Common myeloid progenitor, CD34-positive (primary cell): ENCODE results near the gene NNMT.

Source experiments
- CTCF ChIA-PET: fragments of 350-600 bp; sonication (Branson Sonifier 250); formaldehyde crosslinking; loops from one replicate; lab custom pipeline; 2021; ENCODE audit warnings: antibody characterized with exemption; lab: Charles Lee
- POLR2A ChIA-PET: fragments of 350-600 bp; sonication (Branson Sonifier 250); formaldehyde crosslinking; loops from one replicate; lab custom pipeline; 2021; ENCODE audit warnings: antibody characterized with exemption; lab: Charles Lee
- DNase-seq, 3 donors: peaks; one replicate each; pipeline versions ENCODE4 v3.0.0 to v3.0.0-alpha.2; 2013
- H3K27ac ChIP-seq, 2 experiments: 1 replicate in 1 of 2; 2 replicates in 1 of 2; pipeline ENCODE4 v1.7.0; 2013; ENCODE audit warnings: inconsistent platforms in 2 of 2, low read length in 2 of 2, mild to moderate bottlenecking in 2 of 2, low read depth in 1 of 2, moderate library complexity in 1 of 2; ENCODE audit not compliant: severe bottlenecking in 2 of 2, insufficient read depth in 1 of 2, poor library complexity in 1 of 2
- H3K27me3 ChIP-seq, 5 experiments: replicated peaks in 2 of 5; 1 replicate in 3 of 5; 2 replicates in 2 of 5; pipeline versions ENCODE4 v1.6.1 to v1.7.0; 2013; ENCODE audit warnings: low read length in 4 of 5, mild to moderate bottlenecking in 2 of 5, moderate library complexity in 2 of 5, inconsistent platforms in 1 of 5; ENCODE audit not compliant: insufficient read depth in 5 of 5, control insufficient read depth in 4 of 5
- H3K36me3 ChIP-seq, 4 experiments: 1 replicate in 2 of 4; 2 replicates in 2 of 4; pipeline versions ENCODE4 v1.6.1 to v1.7.0; 2013; ENCODE audit warnings: low read length in 3 of 4, control low read depth in 1 of 4, mild to moderate bottlenecking in 1 of 4; ENCODE audit not compliant: control insufficient read depth in 4 of 4, insufficient read depth in 4 of 4
- H3K4me1 ChIP-seq, 4 experiments: 1 replicate in 3 of 4; 2 replicates in 1 of 4; pipeline versions ENCODE4 v1.6.1 to v1.7.1; 2013; ENCODE audit warnings: low read length in 3 of 4, mild to moderate bottlenecking in 3 of 4, control low read depth in 1 of 4, inconsistent platforms in 1 of 4, moderate library complexity in 1 of 4; ENCODE audit not compliant: control insufficient read depth in 4 of 4, insufficient read depth in 4 of 4; ENCODE audit errors: control extremely low read depth in 1 of 4
- H3K4me3 ChIP-seq, 7 experiments: 1 replicate in 4 of 7; 2 replicates in 3 of 7; pipeline versions ENCODE4 v1.5.1 to v1.7.0; 2013; ENCODE audit warnings: mild to moderate bottlenecking in 7 of 7, low read length in 6 of 7, moderate library complexity in 6 of 7, inconsistent platforms in 2 of 7, low read depth in 2 of 7, control low read depth in 1 of 7; ENCODE audit not compliant: insufficient read depth in 4 of 7, control insufficient read depth in 1 of 7; ENCODE audit errors: extremely low read depth in 1 of 7
- H3K9me3 ChIP-seq, 5 experiments: 1 replicate in 4 of 5; 2 replicates in 1 of 5; pipeline versions ENCODE4 v1.6.1 to v1.7.1; 2013; ENCODE audit warnings: low read length in 4 of 5, mild to moderate bottlenecking in 2 of 5, inconsistent platforms in 1 of 5, low read depth in 1 of 5, moderate library complexity in 1 of 5; ENCODE audit not compliant: control insufficient read depth in 4 of 5, insufficient read depth in 2 of 5; ENCODE audit errors: control extremely low read depth in 1 of 5
- WGBS: methylation state at CpG from one replicate; pipeline ENCODE4 v1.1.5; 2013; ENCODE audit not compliant: insufficient coverage; 5-methylcytosine and 5-hydroxymethylcytosine counted together

Gene NNMT

DNA sequence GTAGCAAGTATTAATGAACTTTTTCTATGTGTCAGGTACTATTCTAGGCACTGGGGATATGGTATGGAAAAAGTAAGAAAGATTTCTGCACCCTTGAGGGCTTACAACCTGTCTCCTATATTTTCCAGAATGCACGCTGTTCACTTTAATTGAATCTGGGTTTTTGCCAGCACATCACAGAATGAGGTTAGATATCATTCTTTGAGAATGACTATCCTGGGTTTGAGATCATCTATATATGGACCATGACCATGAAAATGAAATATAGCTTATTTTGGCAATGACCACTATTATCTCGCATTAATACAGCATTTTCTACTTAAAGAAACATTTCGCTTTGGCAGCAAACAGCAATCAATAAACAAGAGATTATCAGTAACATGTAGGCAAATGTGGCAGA, 57.2 kb downstream of the NNMT start:
- POLR2A ChIA-PET, result no interaction called here
- DNase-seq, result no peak
- H3K27ac ChIP-seq, result no peak overlapping the region

GRCh38 chr11:114354076-114354475, 57.9 kb downstream of the NNMT start:
- no peak for DNase-seq
- Histone ChIP-seq H3K4me1 (peaks cover 0 to 5% (median 2%) of the 10 kb centered on the region in 4 experiments), H3K4me3 (no peak overlapping the region), H3K36me3 (no peaks in the 10 kb centered on the region), H3K27me3 (peaks cover 0 to 1% (median 0%) of the 10 kb centered on the region in 5 experiments), H3K9me3 (no peaks in the 10 kb centered on the region), H3K27ac (no peak overlapping the region)
- 93% methylated on average over 3 of the region's 3 CpGs for WGBS
- CTCF ChIA-PET, result no interaction called here
- POLR2A ChIA-PET, result no interaction called here

More for the DNA sequence above, 57.2 kb downstream of the NNMT start:
- peaks cover 0 to 1% (median 0%) of the 10 kb centered on the region in 5 experiments for H3K27me3 ChIP-seq
- H3K9me3 ChIP-seq, result no peaks in the 10 kb centered on the region
- no peaks in the 10 kb centered on the region for H3K36me3 ChIP-seq
- no peak overlapping the region for H3K4me3 ChIP-seq
- WGBS, result 100% methylated on average over 1 of the region's 3 CpGs
- CTCF ChIA-PET, result no interaction called here
- H3K4me1 ChIP-seq, result peaks cover 0 to under 1% (median 0%) of the 10 kb centered on the region in 4 experiments

GRCh38 chr11:114358716-114359115, 62.5 kb downstream of the NNMT start:
- WGBS, result no CpG with 5 or more reads among the region's 1 CpG

DNA sequence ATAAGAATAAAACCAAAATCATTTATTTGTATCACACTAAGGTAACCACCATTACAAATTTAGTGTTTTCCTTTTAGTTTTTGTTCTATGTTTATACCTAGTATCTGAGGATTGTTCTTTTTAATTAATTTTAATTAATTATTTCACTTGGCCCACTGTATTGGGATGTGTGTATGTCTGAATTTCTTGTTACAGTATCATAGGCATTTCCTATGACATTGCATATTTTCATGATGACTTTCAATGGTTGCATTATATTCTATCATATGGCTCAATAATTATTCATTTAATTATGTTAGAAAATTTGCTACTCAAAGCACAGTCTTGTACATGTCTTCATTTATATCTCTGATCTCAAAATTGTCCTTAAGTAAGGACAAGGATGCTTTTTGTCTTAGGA, 63.1 kb downstream of the NNMT start:
- Histone ChIP-seq H3K27ac (no peak overlapping the region), H3K4me3 (no peak overlapping the region), H3K27me3 (peaks cover 0 to 4% (median 0%) of the 10 kb centered on the region in 5 experiments), H3K36me3 (no peaks in the 10 kb centered on the region), H3K4me1 (peaks cover 0 to 5% (median 2%) of the 10 kb centered on the region in 4 experiments), H3K9me3 (no peaks in the 10 kb centered on the region)
- DNase-seq, result no peak
- ChIA-PET CTCF (interaction anchor here (0.8 to 1.0 kb wide), 2 partner anchors 9 to 12 kb away, joined by 3 read pairs; no protein-coding TSS in a partner anchor), POLR2A (interaction anchor here (0.6 kb wide), 1 partner anchor 9 kb away, joined by 4 read pairs; no protein-coding TSS in a partner anchor)

More at GRCh38 chr11:114358716-114359115, 62.5 kb downstream of the NNMT start:
- Histone ChIP-seq H3K36me3 (no peaks in the 10 kb centered on the region), H3K4me1 (peaks cover 0 to 5% (median 2%) of the 10 kb centered on the region in 4 experiments), H3K27ac (no peak overlapping the region), H3K9me3 (no peaks in the 10 kb centered on the region), H3K4me3 (no peak overlapping the region), H3K27me3 (peaks cover 0 to 2% (median 0%) of the 10 kb centered on the region in 5 experiments)
- peak in 2 of 3 donors; percentile 41 to 61 for DNase-seq
- ChIA-PET POLR2A (no interaction called here), CTCF (interaction anchor here (0.8 to 1.0 kb wide), 2 partner anchors 9 to 11 kb away, joined by 3 read pairs; no protein-coding TSS in a partner anchor)

GRCh38 chr11:114362326-114362725, 66.1 kb downstream of the NNMT start:
- no peak for DNase-seq
- Histone ChIP-seq H3K27me3 (peaks cover 0 to 9% (median 2%) of the 10 kb centered on the region in 5 experiments), H3K9me3 (no peaks in the 10 kb centered on the region), H3K4me3 (no peak overlapping the region), H3K36me3 (no peaks in the 10 kb centered on the region), H3K27ac (no peak overlapping the region), H3K4me1 (peaks cover 0 to 5% (median 2%) of the 10 kb centered on the region in 4 experiments)
- ChIA-PET POLR2A (no interaction called here), CTCF (no interaction called here)
- 100% methylated on average over 1 of the region's 4 CpGs for WGBS

GRCh38 chr11:114362958-114363357, 66.8 kb downstream of the NNMT start:
- H3K36me3 ChIP-seq, result no peaks in the 10 kb centered on the region
- H3K4me3 ChIP-seq, result no peak overlapping the region
- WGBS, result 100% methylated on average over 2 of the region's 3 CpGs
- no peak overlapping the region for H3K27ac ChIP-seq
- ChIA-PET CTCF (no interaction called here), POLR2A (no interaction called here)
- DNase-seq, result no peak
- H3K27me3 ChIP-seq, result peaks cover 0 to 10% (median 2%) of the 10 kb centered on the region in 5 experiments
- H3K9me3 ChIP-seq, result no peaks in the 10 kb centered on the region
- peaks cover 0 to 5% (median 2%) of the 10 kb centered on the region in 4 experiments for H3K4me1 ChIP-seq
